Measurements from ENCODE around the gene BMP6.

BMP6 gene

DNA sequence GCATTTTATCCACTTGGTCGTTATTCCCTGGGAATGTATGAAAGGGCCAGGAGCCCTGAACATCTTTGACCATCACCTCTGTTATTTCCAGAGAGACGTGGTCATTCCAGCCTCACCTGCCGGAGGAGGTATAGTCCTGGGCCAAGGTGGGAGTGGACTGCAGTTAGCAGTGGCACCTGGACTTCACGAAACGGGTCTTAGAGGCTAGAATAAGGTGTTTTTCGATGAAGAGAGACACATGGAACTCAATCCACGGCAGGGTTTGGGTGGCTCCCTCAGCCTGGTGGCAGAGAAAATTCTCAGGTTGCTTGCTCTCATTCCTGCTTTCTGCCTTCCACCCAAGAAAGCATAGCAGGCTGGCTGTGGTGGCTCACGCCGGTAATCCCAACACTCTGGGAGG lies 48.0 kb downstream of the BMP6 start:
- Histone ChIP-seq H3K4me2 (ENCODE audit: low read depth, low read length) (no peak overlapping the region), H3K79me2 (ENCODE audit: low read length) (peaks cover 97% of the 10 kb centered on the region), H3K36me3 (replicated peaks; ENCODE audit: insufficient read depth, low read length) (no peaks in the 10 kb centered on the region), H4K20me1 (ENCODE audit: insufficient read depth, low read length) (peaks cover 5% of the 10 kb centered on the region; the same call in 1 of the 2 replicates), H3K27ac (ENCODE audit: low read length) (no peak overlapping the region), H3K9ac (ENCODE audit: low read length) (no peak overlapping the region), H3F3A (ENCODE audit: insufficient read depth, low read length) (no peaks in the 10 kb centered on the region), H3K9me3 (replicated peaks; ENCODE audit: insufficient read depth, low read length) (no peaks in the 10 kb centered on the region), H2AFZ (ENCODE audit: low read length) (no peak overlapping the region), H3K9me2 (replicated peaks; ENCODE audit: insufficient read depth, low read length) (no peaks in the 10 kb centered on the region), H3K4me1 (ENCODE audit: low read length) (no peaks in the 10 kb centered on the region), H3K4me3 (ENCODE audit: low read length) (no peak overlapping the region), H3K27me3 (replicated peaks; ENCODE audit: insufficient read depth, low read length) (no peaks in the 10 kb centered on the region)
- no peak for TF ChIP-seq EZH2phosphoT487 (IDR thresholded peaks at IDR 0.05; ENCODE audit: low read length)
- no peak for TF ChIP-seq EZH2 (optimal IDR thresholded peaks at IDR 0.05; ENCODE audit: low read depth, low read length)
- TF ChIP-seq CTCF (IDR thresholded peaks at IDR 0.05; ENCODE audit: low read length) = no peak
- DNase-seq = no peak

- H3K9me3 ChIP-seq (replicated peaks; ENCODE audit: insufficient read depth, low read length) = no peaks in the 10 kb centered on the region
- no peaks in the 10 kb centered on the region for H3K9me2 ChIP-seq (replicated peaks; ENCODE audit: insufficient read depth, low read length)
- peaks cover 90% of the 10 kb centered on the region for H3K79me2 ChIP-seq (ENCODE audit: low read length)
- no peak overlapping the region for H3K4me3 ChIP-seq (ENCODE audit: low read length)
- TF ChIP-seq CTCF (IDR thresholded peaks at IDR 0.05; ENCODE audit: low read length) = no peak
- no peak for TF ChIP-seq EZH2 (optimal IDR thresholded peaks at IDR 0.05; ENCODE audit: low read depth, low read length)
- TF ChIP-seq EZH2phosphoT487 (IDR thresholded peaks at IDR 0.05; ENCODE audit: low read length) = no peak
- no peak overlapping the region for H2AFZ ChIP-seq (ENCODE audit: low read length)
- no peak overlapping the region for H3K9ac ChIP-seq (ENCODE audit: low read length)
- H3K27me3 ChIP-seq (replicated peaks; ENCODE audit: insufficient read depth, low read length) = no peaks in the 10 kb centered on the region
- H3K4me2 ChIP-seq (ENCODE audit: low read depth, low read length) = no peak overlapping the region
- peaks cover 5% of the 10 kb centered on the region; the same call in 1 of the 2 replicates for H4K20me1 ChIP-seq (ENCODE audit: insufficient read depth, low read length)
- H3K36me3 ChIP-seq (replicated peaks; ENCODE audit: insufficient read depth, low read length) = no peaks in the 10 kb centered on the region
- no peaks in the 10 kb centered on the region for H3K4me1 ChIP-seq (ENCODE audit: low read length)
- H3F3A ChIP-seq (ENCODE audit: insufficient read depth, low read length) = no peaks in the 10 kb centered on the region
- no peak for DNase-seq
- H3K27ac ChIP-seq (ENCODE audit: low read length) = no peak overlapping the region
These were observed 50.6 kb downstream of the BMP6 start for GRCh38 chr6:7776509-7776908.

- H3K9me3 ChIP-seq (replicated peaks; ENCODE audit: insufficient read depth, low read length) = no peaks in the 10 kb centered on the region
- no peak overlapping the region for H3K9ac ChIP-seq (ENCODE audit: low read length)
- DNase-seq = no peak
- H3F3A ChIP-seq (ENCODE audit: insufficient read depth, low read length) = 0 out of 2 replicates have a peak, but pooled peaks cover 3% of the 10 kb centered on the region
- no peak overlapping the region for H2AFZ ChIP-seq (ENCODE audit: low read length)
- TF ChIP-seq EZH2 (optimal IDR thresholded peaks at IDR 0.05; ENCODE audit: low read depth, low read length) = no peak
- TF ChIP-seq CTCF (IDR thresholded peaks at IDR 0.05; ENCODE audit: low read length) = no peak
- TF ChIP-seq EZH2phosphoT487 (IDR thresholded peaks at IDR 0.05; ENCODE audit: low read length) = no peak
- H3K79me2 ChIP-seq (ENCODE audit: low read length) = peaks cover 92% of the 10 kb centered on the region
- peaks cover 5% of the 10 kb centered on the region; the same call in 1 of the 2 replicates for H4K20me1 ChIP-seq (ENCODE audit: insufficient read depth, low read length)
- H3K9me2 ChIP-seq (replicated peaks; ENCODE audit: insufficient read depth, low read length) = no peaks in the 10 kb centered on the region
- H3K4me2 ChIP-seq (ENCODE audit: low read depth, low read length) = no peak overlapping the region
- no peaks in the 10 kb centered on the region for H3K36me3 ChIP-seq (replicated peaks; ENCODE audit: insufficient read depth, low read length)
- no peaks in the 10 kb centered on the region for H3K27me3 ChIP-seq (replicated peaks; ENCODE audit: insufficient read depth, low read length)
- no peak overlapping the region for H3K4me3 ChIP-seq (ENCODE audit: low read length)
- no peak overlapping the region for H3K27ac ChIP-seq (ENCODE audit: low read length)
- H3K4me1 ChIP-seq (ENCODE audit: low read length) = no peaks in the 10 kb centered on the region
These were observed 51.2 kb downstream of the BMP6 start for GRCh38 chr6:7777074-7777473.

Measured in MM.1S (cell line).